HepG2 (cell line): ENCODE results near the gene HNRNPH3. TPM values are rescaled to one million over a fixed set of nuclear protein-coding genes. Genes with fewer than 3 reads are reported as not detected.

Source experiments
- ATAC-seq: fragments of 200-7000 bp; cut with Tn5 transposase; 3 replicates; pipeline ENCODE4 v1.9.1; 2020; ENCODE audit warnings: mild to moderate bottlenecking, moderate library complexity
- BruUV-seq: library from RNA; stranded (reverse); fragments of 400-500 nt; replicated peaks from 2 replicates; lab custom pipeline; 2021; lab: Mats Ljungman, UMichigan
- CTCF ChIA-PET: fragments of 300-600 bp; formaldehyde crosslinking; extraction: SDS; loops from one replicate; lab custom pipeline; 2021; ENCODE audit warnings: low total read pairs, inconsistent platforms, low intra/inter-chr PET ratio; lab: Yijun Ruan, JAX
- POLR2A ChIA-PET: fragments of 350-600 bp; sonication (Branson Sonifier 250); formaldehyde crosslinking; loops from one replicate; lab custom pipeline; 2020; ENCODE audit warnings: antibody characterized with exemption, inconsistent platforms; lab: Yijun Ruan, JAX
- DNase-seq: peaks from one replicate; pipeline ENCODE4 v3.0.0-alpha.2; 2015; ENCODE audit warnings: low spot score
- FAIRE-seq: peaks from 3 replicates; lab custom pipeline; 2011; peaks lifted over from hg19 to GRCh38; lab: Jason Lieb, UNC
- H2AFZ ChIP-seq: one replicate; pipeline ENCODE4 v1.6.1; 2011; ENCODE audit warnings: low read length, inconsistent platforms
- H3K27ac ChIP-seq: fragments of 300-600 bp; 3 replicates; pipeline ENCODE4 v1.8.0; 2011; ENCODE audit warnings: mixed run types, mild to moderate bottlenecking, mixed read lengths, low read length, inconsistent platforms; ENCODE audit not compliant: insufficient read depth; ENCODE audit errors: extremely low read length
- H3K27me3 ChIP-seq, 2 experiments: fragments of 200-600 bp in 1 of 2; 2 replicates in 1 of 2; 3 replicates in 1 of 2; pipeline versions ENCODE4 v1.6.0 to v1.8.0; 2011; ENCODE audit warnings: low read length in 2 of 2, mild to moderate bottlenecking in 2 of 2, moderate library complexity in 2 of 2, inconsistent platforms in 1 of 2; ENCODE audit not compliant: insufficient read depth in 2 of 2, control insufficient read depth in 1 of 2
- H3K36me3 ChIP-seq, 2 experiments: fragments of 200-600 bp in 1 of 2; replicated peaks in 1 of 2; 2 replicates in 1 of 2; 3 replicates in 1 of 2; pipeline versions ENCODE4 v1.5.1 to v1.8.0; 2011; ENCODE audit warnings: low read length in 2 of 2, inconsistent platforms in 1 of 2; ENCODE audit not compliant: insufficient read depth in 2 of 2, control insufficient read depth in 1 of 2
- H3K4me1 ChIP-seq: 2 replicates; pipeline ENCODE4 v1.5.1; 2012; ENCODE audit warnings: low read length, inconsistent platforms; ENCODE audit not compliant: insufficient read depth
- H3K4me2 ChIP-seq: 2 replicates; pipeline ENCODE4 v1.6.0; 2011; ENCODE audit warnings: low read depth, low read length, inconsistent platforms
- H3K4me3 ChIP-seq, 3 experiments: fragments of 200-600 bp in 1 of 3; sonication (generic), shearing (Covaris generic) in 1 of 3; replicated peaks in 1 of 3; 2 replicates each; pipeline ENCODE4 v1.5.1; 2011 to 2016; ENCODE audit warnings: low read length in 3 of 3, inconsistent platforms in 2 of 3, low read depth in 2 of 3, mild to moderate bottlenecking in 2 of 3, control low read depth in 1 of 3, mixed read lengths in 1 of 3; ENCODE audit not compliant: insufficient read depth in 1 of 3
- H3K79me2 ChIP-seq: one replicate; pipeline ENCODE4 v1.6.1; 2011; ENCODE audit warnings: low read length, inconsistent platforms; ENCODE audit not compliant: insufficient read depth
- H3K9ac ChIP-seq: 2 replicates; pipeline ENCODE4 v1.6.0; 2011; ENCODE audit warnings: mild to moderate bottlenecking, low read depth, low read length, inconsistent platforms; ENCODE audit not compliant: insufficient read depth
- H3K9me3 ChIP-seq: 2 replicates; pipeline ENCODE4 v1.5.1; 2012; ENCODE audit warnings: mild to moderate bottlenecking, low read length
- H4K20me1 ChIP-seq: 2 replicates; pipeline ENCODE4 v1.6.0; 2011; ENCODE audit warnings: inconsistent platforms, mild to moderate bottlenecking, low read length, moderate library complexity; ENCODE audit not compliant: insufficient read depth
- CAMTA2 ChIP-seq: sonication (generic); formaldehyde crosslinking; IDR thresholded peaks from 2 replicates; pipeline ENCODE4 v1.4.0; 2020; ENCODE audit warnings: mild to moderate bottlenecking, missing genetic modification reagents, borderline replicate concordance
- CHCHD3 ChIP-seq: sonication (generic); formaldehyde crosslinking; IDR thresholded peaks from 2 replicates; pipeline ENCODE4 v1.8.0; 2022; ENCODE audit warnings: mild to moderate bottlenecking, missing genetic modification reagents, moderate library complexity
- CREB1 ChIP-seq, 2 experiments: fragments of 450-650 bp in 1 of 2; IDR thresholded peaks; 2 replicates each; pipeline ENCODE4 v1.6.1; 2016 to 2017; ENCODE audit warnings: control low read depth in 1 of 2, mild to moderate bottlenecking in 1 of 2, missing compliant biosample characterization in 1 of 2, missing genetic modification characterization in 1 of 2
- PPARG ChIP-seq: conservative IDR thresholded peaks from 2 replicates; pipeline ENCODE4 v1.6.1; 2016; ENCODE audit warnings: missing biosample characterization, missing genetic modification reagents
- RAD21 ChIP-seq: fragments of 450-650 bp; formaldehyde crosslinking; IDR thresholded peaks from 2 replicates; pipeline ENCODE4 v1.5.0; 2020; ENCODE audit warnings: mild to moderate bottlenecking
- RBFOX2 ChIP-seq: fragments of 200-400 bp; formaldehyde crosslinking; IDR thresholded peaks from 2 replicates; pipeline ENCODE4 v1.6.1; 2017; ENCODE audit warnings: low read depth, mild to moderate bottlenecking, low read length
- SMC3 ChIP-seq: IDR thresholded peaks from 2 replicates; pipeline ENCODE4 v1.6.1; 2011; ENCODE audit warnings: low read length, improper control_type of control experiment
- TCF7L2 ChIP-seq: IDR thresholded peaks from 2 replicates; pipeline ENCODE4 v1.6.1; 2011; ENCODE audit warnings: mild to moderate bottlenecking, low read depth, low read length, moderate library complexity
- ZNF121 ChIP-seq: sonication (generic); formaldehyde crosslinking; IDR thresholded peaks from 2 replicates; pipeline ENCODE4 v1.5.0; 2020; ENCODE audit warnings: mild to moderate bottlenecking, missing genetic modification reagents
- ZNF317 ChIP-seq: sonication (generic); formaldehyde crosslinking; IDR thresholded peaks from 2 replicates; pipeline ENCODE4 v1.5.0; 2020; ENCODE audit warnings: mild to moderate bottlenecking, missing genetic modification reagents
- WGBS: methylation state at CpG from one replicate; pipeline ENCODE4 v1.1.6; 2017; ENCODE audit warnings: low lambda C conversion rate; 5-methylcytosine and 5-hydroxymethylcytosine counted together
- in situ Hi-C: cut with HindIII; loops from 2 replicates; pipeline ENCODE4 v1.10.0; 2017; ENCODE audit warnings: low pct_unique_long_range_greater_than_20kb; ENCODE audit not compliant: extremely low pct_ligation_motif_present
- intact Hi-C: fragments of 100-400 bp; cut with micrococcal nuclease; formaldehyde crosslinking; loops from one replicate; pipeline ENCODE4 v1.10.0; 2022; ENCODE audit not compliant: unreplicated experiment
- polyA plus RNA-seq, 8 experiments: library from polyadenylated mRNA; depleted of rRNA in 3 of 8; stranded (reverse) in 7 of 8; unstranded in 1 of 8; fragments of >200 nt; fragmentation: Illumina TruSeq in 4 of 8; extraction: Trizol in 4 of 8; gene quantifications; 2 replicates each; pipeline versions ENCODE4 v1.2.1 to v1.2.3, GENCODE V29; 2011 to 2016; ENCODE audit warnings: low read depth in 4 of 8, missing spikeins in 1 of 8, mixed read lengths in 1 of 8; ENCODE audit not compliant: insufficient read depth in 1 of 8
- total RNA-seq, 5 experiments: library from RNA; depleted of rRNA; stranded (reverse); fragments of >200 nt; fragmentation: Illumina TruSeq; extraction: Trizol; gene quantifications; 2 replicates each; pipeline ENCODE4 v1.2.3, GENCODE V29; 2016; ENCODE audit warnings: low read depth in 1 of 5
- TF ChIP-seq, protein P1 (sequence below): sonication (generic); formaldehyde crosslinking; IDR thresholded peaks from 2 replicates; pipeline ENCODE4 v1.4.0; 2020; ENCODE audit warnings: mild to moderate bottlenecking, missing genetic modification reagents
- TF ChIP-seq, protein P2 (sequence below): IDR thresholded peaks from 2 replicates; pipeline ENCODE4 v1.6.1; 2012; ENCODE audit warnings: low read depth, low read length, improper control_type of control experiment
- TF ChIP-seq, protein P3 (sequence below): sonication (generic); formaldehyde crosslinking; IDR thresholded peaks from 2 replicates; pipeline ENCODE4 v1.5.0; 2020; ENCODE audit warnings: mild to moderate bottlenecking, missing genetic modification reagents

The HNRNPH3 gene
- total and polyA plus RNA-seq, 2 of the 13 experiments (the other 11 are each of a cell fraction or from before 2014, with no cell fraction given) = 46.0 to 47.7 TPM

DNA sequence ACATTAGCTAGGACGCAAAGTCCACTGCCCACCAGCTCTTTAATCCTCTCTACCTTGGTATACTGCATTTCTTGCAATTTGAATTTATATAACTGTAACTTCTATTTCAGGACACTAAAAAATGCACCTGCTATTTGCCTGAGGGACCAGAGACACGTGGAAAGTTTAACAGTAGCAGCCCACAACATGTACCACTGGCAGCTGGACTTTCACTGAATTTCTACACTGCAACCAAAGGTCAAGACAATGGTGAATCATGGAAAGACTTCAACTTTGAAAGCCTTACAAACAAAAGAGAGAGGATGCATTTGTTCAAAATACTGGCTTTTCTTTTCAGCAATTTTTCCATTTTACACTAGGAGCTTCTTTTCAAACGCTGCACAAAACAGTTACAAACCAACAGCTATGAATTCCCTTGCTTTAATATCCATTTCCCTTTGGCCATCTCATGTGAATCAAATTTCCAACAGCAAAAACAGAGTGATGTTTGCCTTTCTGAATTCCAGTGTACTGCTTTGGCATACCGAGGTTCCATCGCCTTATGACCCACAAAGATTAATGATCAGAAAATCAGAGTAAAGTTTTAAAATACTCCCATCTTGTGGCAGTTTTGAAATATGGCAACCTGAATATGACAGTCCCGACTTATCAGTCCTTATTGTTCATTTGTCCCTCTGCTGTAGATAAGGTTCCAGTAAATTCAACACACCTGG lies 29.9 kb upstream of the HNRNPH3 start (continued):
- peak; percentile 69; the same call in 1 of the 2 replicates for TF ChIP-seq PPARG (CRISPR knock-in tag)
- peak; percentile 44; the same call in 1 of the 2 replicates for TF ChIP-seq RAD21
- peak; percentile 69; the same call in 1 of the 2 replicates for TF ChIP-seq ZNF317 (CRISPR knock-in tag)
- peak; percentile 58 for TF ChIP-seq SMC3
- TF ChIP-seq, protein P1, sequence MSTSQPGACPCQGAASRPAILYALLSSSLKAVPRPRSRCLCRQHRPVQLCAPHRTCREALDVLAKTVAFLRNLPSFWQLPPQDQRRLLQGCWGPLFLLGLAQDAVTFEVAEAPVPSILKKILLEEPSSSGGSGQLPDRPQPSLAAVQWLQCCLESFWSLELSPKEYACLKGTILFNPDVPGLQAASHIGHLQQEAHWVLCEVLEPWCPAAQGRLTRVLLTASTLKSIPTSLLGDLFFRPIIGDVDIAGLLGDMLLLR (CRISPR knock-in tag) = no peak
- no peak for TF ChIP-seq RBFOX2
- TF ChIP-seq CHCHD3 (CRISPR knock-in tag) = no peak
- TF ChIP-seq, protein P2, sequence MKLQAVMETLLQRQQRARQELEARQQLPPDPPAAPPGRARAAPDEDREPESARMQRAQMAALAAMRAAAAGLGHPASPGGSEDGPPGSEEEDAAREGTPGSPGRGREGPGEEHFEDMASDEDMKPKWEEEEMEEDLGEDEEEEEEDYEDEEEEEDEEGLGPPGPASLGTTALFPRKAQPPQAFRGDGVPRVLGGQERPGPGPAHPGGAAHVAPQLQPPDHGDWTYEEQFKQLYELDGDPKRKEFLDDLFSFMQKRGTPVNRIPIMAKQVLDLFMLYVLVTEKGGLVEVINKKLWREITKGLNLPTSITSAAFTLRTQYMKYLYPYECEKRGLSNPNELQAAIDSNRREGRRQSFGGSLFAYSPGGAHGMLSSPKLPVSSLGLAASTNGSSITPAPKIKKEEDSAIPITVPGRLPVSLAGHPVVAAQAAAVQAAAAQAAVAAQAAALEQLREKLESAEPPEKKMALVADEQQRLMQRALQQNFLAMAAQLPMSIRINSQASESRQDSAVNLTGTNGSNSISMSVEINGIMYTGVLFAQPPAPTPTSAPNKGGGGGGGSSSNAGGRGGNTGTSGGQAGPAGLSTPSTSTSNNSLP = 0 out of 2 replicates have a peak, but pooled peaks have one; percentile 15
- no peak for TF ChIP-seq CAMTA2
- TF ChIP-seq TCF7L2 = no peak

DNA sequence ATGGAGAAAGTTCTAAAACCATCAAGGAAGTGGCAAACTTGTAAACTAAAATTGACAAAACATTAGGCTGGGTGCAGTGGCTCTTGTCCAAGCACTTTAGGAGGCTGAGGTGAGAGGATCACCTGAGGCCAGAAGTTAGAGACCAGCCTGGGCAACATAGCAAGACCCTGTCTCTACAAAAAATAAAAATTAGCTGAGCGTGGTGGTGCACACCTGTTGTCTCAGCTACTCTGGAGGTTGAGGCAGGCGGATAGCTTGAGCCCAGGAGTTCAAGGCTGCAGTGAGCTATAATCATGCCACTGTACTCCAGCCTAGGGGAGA lies 29.4 kb upstream of the HNRNPH3 start:
- Histone ChIP-seq H3K27ac (no peak overlapping the region), H3K79me2 (no peaks in the 10 kb centered on the region), H3K9me3 (no peaks in the 10 kb centered on the region), H3K4me2 (no peak overlapping the region), H3K9ac (no peak overlapping the region), H3K4me1 (peaks cover 43% of the 10 kb centered on the region), H3K4me3 (no peak overlapping the region), H3K27me3 (no peaks in the 10 kb centered on the region), H3K36me3 (no peaks in the 10 kb centered on the region), H2AFZ (no peak overlapping the region), H4K20me1 (no peaks in the 10 kb centered on the region)
- TF ChIP-seq, protein P3, sequence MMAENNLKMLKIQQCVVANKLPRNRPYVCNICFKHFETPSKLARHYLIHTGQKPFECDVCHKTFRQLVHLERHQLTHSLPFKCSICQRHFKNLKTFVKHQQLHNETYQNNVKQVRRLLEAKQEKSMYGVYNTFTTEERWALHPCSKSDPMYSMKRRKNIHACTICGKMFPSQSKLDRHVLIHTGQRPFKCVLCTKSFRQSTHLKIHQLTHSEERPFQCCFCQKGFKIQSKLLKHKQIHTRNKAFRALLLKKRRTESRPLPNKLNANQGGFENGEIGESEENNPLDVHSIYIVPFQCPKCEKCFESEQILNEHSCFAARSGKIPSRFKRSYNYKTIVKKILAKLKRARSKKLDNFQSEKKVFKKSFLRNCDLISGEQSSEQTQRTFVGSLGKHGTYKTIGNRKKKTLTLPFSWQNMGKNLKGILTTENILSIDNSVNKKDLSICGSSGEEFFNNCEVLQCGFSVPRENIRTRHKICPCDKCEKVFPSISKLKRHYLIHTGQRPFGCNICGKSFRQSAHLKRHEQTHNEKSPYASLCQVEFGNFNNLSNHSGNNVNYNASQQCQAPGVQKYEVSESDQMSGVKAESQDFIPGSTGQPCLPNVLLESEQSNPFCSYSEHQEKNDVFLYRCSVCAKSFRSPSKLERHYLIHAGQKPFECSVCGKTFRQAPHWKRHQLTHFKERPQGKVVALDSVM = peak; percentile 82
- TF ChIP-seq CREB1 (IDR thresholded peaks at IDR 0.05) (no peak), CREB1 (CRISPR knock-in tag; IDR thresholded peaks at IDR 0.05) (no peak), ZNF121 (peak; percentile 87)
- ChIA-PET CTCF (interaction anchor here (2.8 kb wide), 1 partner anchor 90 kb away, joined by 20 read pairs; no protein-coding TSS in a partner anchor), POLR2A (no interaction called here)
- no TSS peak for BruUV-seq
- 52% methylated on average over 2 of the region's 2 CpGs for WGBS
- DNase-seq (no peak), ATAC-seq (no peak), FAIRE-seq (no peak)
- in situ Hi-C loops (loop anchor here (5.0 to 25.0 kb wide), 2 partner anchors 90 to 440 kb away; no protein-coding TSS in a partner anchor), intact Hi-C loops (loop anchor here (1.0 to 10.0 kb wide), 3 partner anchors 90 to 520 kb away; no protein-coding TSS in a partner anchor)
